ENCODE results near the gene EDEM2.

EDEM2 gene

GRCh38 chr20:35101620-35102019 lies 45.5 kb downstream of the EDEM2 start:
- no peak overlapping the region for H3K4me3 ChIP-seq (ENCODE audit: low read length)
- peak overlapping the region; percentile 38; the same call in 1 of the 2 replicates for H3K4me2 ChIP-seq (ENCODE audit: low read depth, low read length)
- no peak for TF ChIP-seq EZH2phosphoT487 (IDR thresholded peaks at IDR 0.05; ENCODE audit: low read length)
- TF ChIP-seq, protein P1, sequence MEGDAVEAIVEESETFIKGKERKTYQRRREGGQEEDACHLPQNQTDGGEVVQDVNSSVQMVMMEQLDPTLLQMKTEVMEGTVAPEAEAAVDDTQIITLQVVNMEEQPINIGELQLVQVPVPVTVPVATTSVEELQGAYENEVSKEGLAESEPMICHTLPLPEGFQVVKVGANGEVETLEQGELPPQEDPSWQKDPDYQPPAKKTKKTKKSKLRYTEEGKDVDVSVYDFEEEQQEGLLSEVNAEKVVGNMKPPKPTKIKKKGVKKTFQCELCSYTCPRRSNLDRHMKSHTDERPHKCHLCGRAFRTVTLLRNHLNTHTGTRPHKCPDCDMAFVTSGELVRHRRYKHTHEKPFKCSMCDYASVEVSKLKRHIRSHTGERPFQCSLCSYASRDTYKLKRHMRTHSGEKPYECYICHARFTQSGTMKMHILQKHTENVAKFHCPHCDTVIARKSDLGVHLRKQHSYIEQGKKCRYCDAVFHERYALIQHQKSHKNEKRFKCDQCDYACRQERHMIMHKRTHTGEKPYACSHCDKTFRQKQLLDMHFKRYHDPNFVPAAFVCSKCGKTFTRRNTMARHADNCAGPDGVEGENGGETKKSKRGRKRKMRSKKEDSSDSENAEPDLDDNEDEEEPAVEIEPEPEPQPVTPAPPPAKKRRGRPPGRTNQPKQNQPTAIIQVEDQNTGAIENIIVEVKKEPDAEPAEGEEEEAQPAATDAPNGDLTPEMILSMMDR (IDR thresholded peaks at IDR 0.05; ENCODE audit: low read length): no peak
- no peak for TF ChIP-seq EZH2 (optimal IDR thresholded peaks at IDR 0.05; ENCODE audit: low read depth, low read length)
- H3K27me3 ChIP-seq (replicated peaks; ENCODE audit: insufficient read depth, low read length): no peaks in the 10 kb centered on the region
- H3K9ac ChIP-seq (ENCODE audit: low read length): no peak overlapping the region
- no peaks in the 10 kb centered on the region for H4K20me1 ChIP-seq (ENCODE audit: insufficient read depth, low read length)
- H3K9me3 ChIP-seq (replicated peaks; ENCODE audit: insufficient read depth, low read length): no peaks in the 10 kb centered on the region
- H3K9me2 ChIP-seq (replicated peaks; ENCODE audit: insufficient read depth, low read length): no peaks in the 10 kb centered on the region
- no peak for DNase-seq
- no peaks in the 10 kb centered on the region for H3K36me3 ChIP-seq (replicated peaks; ENCODE audit: insufficient read depth, low read length)
- no peak overlapping the region for H3K27ac ChIP-seq (ENCODE audit: low read length)
- H3K79me2 ChIP-seq (ENCODE audit: low read length): no peaks in the 10 kb centered on the region
- H2AFZ ChIP-seq (ENCODE audit: low read length): no peak overlapping the region
- H3K4me1 ChIP-seq (ENCODE audit: low read length): peaks cover 12% of the 10 kb centered on the region
- no peaks in the 10 kb centered on the region for H3F3A ChIP-seq (ENCODE audit: insufficient read depth, low read length)

- peak overlapping the region; percentile 93; the same call in 1 of the 2 replicates for H3K4me3 ChIP-seq (ENCODE audit: low read length)
- no peak overlapping the region for H3K27ac ChIP-seq (ENCODE audit: low read length)
- H3K4me1 ChIP-seq (ENCODE audit: low read length): peaks cover 12% of the 10 kb centered on the region
- peak overlapping the region; percentile 86 for H2AFZ ChIP-seq (ENCODE audit: low read length)
- H3K79me2 ChIP-seq (ENCODE audit: low read length): peaks cover 41% of the 10 kb centered on the region
- no peak overlapping the region for H3K9ac ChIP-seq (ENCODE audit: low read length)
- H3K9me3 ChIP-seq (replicated peaks; ENCODE audit: insufficient read depth, low read length): no peaks in the 10 kb centered on the region
- no peaks in the 10 kb centered on the region for H3K9me2 ChIP-seq (replicated peaks; ENCODE audit: insufficient read depth, low read length)
- no peak for TF ChIP-seq EZH2 (optimal IDR thresholded peaks at IDR 0.05; ENCODE audit: low read depth, low read length)
- TF ChIP-seq, protein P1 (IDR thresholded peaks at IDR 0.05; ENCODE audit: low read length): no peak
- no peak for TF ChIP-seq EZH2phosphoT487 (IDR thresholded peaks at IDR 0.05; ENCODE audit: low read length)
- DNase-seq: no peak
- H4K20me1 ChIP-seq (ENCODE audit: insufficient read depth, low read length): no peaks in the 10 kb centered on the region; the same call in 1 of the 2 replicates
- no peaks in the 10 kb centered on the region for H3K27me3 ChIP-seq (replicated peaks; ENCODE audit: insufficient read depth, low read length)
- H3K36me3 ChIP-seq (replicated peaks; ENCODE audit: insufficient read depth, low read length): no peaks in the 10 kb centered on the region
- H3F3A ChIP-seq (ENCODE audit: insufficient read depth, low read length): no peaks in the 10 kb centered on the region
- H3K4me2 ChIP-seq (ENCODE audit: low read depth, low read length): peak overlapping the region; percentile 61
Measured at GRCh38 chr20:35093267-35093884, 53.8 kb downstream of the EDEM2 start.

GRCh38 chr20:35092524-35093266 lies 54.4 kb downstream of the EDEM2 start, which contains the start of gene TRPC4AP:
Gene TRPC4AP (minus strand): TSS chr20:35092807. CDS start chr20:35092781, 26 bp downstream.
- Histone ChIP-seq H3K27ac (ENCODE audit: low read length) (peak within 1 kb of the TSS; percentile 44; the same call in 1 of the 2 replicates), H3K79me2 (ENCODE audit: low read length) (peaks cover 48% of the 10 kb centered on the region)
- TF ChIP-seq EZH2phosphoT487 (IDR thresholded peaks at IDR 0.05; ENCODE audit: low read length) (no peak), EZH2 (optimal IDR thresholded peaks at IDR 0.05; ENCODE audit: low read depth, low read length) (no peak)
- TF ChIP-seq, protein P1 (IDR thresholded peaks at IDR 0.05; ENCODE audit: low read length): peak; percentile 90

More at GRCh38 chr20:35092524-35093266, 54.4 kb downstream of the EDEM2 start, which contains the start of gene TRPC4AP:
- H3K36me3 ChIP-seq (replicated peaks; ENCODE audit: insufficient read depth, low read length): no peaks in the 10 kb centered on the region
- H3F3A ChIP-seq (ENCODE audit: insufficient read depth, low read length): no peaks in the 10 kb centered on the region
- peak within 1 kb of the TSS; percentile 87 for H3K9ac ChIP-seq (ENCODE audit: low read length)
- H3K4me2 ChIP-seq (ENCODE audit: low read depth, low read length): peak within 1 kb of the TSS; percentile 72
- H3K27me3 ChIP-seq (replicated peaks; ENCODE audit: insufficient read depth, low read length): no peaks in the 10 kb centered on the region
- H3K4me1 ChIP-seq (ENCODE audit: low read length): peaks cover 12% of the 10 kb centered on the region
- H2AFZ ChIP-seq (ENCODE audit: low read length): peak within 1 kb of the TSS; percentile 86
- H3K9me3 ChIP-seq (replicated peaks; ENCODE audit: insufficient read depth, low read length): no peaks in the 10 kb centered on the region
- no peaks in the 10 kb centered on the region for H3K9me2 ChIP-seq (replicated peaks; ENCODE audit: insufficient read depth, low read length)
- peak within 1 kb of the TSS; percentile 93 for H3K4me3 ChIP-seq (ENCODE audit: low read length)
- no peaks in the 10 kb centered on the region; the same call in 1 of the 2 replicates for H4K20me1 ChIP-seq (ENCODE audit: insufficient read depth, low read length)
- DNase-seq: peak; percentile 88
